Brain microvascular endothelial cell (primary cell): ENCODE data around the gene NOS3.
"Not testable (repeated sequence)": the region's sequence is repeated elsewhere in the genome, so short reads cannot be mapped to it uniquely, and the experiment has no call there.

Experiments used
- DNase-seq: peaks from one replicate; pipeline ENCODE4 v3.0.0-alpha.2; 2020
- H3K27ac ChIP-seq: fragments of 250-450 bp; sonication (Bioruptor Pico); 2 replicates; pipeline ENCODE4 v1.5.1; 2020; ENCODE audit warnings: mild to moderate bottlenecking, moderate library complexity
- H3K27me3 ChIP-seq: fragments of 250-450 bp; sonication (Bioruptor Pico); replicated peaks from 2 replicates; pipeline ENCODE4 v1.5.1; 2020; ENCODE audit warnings: mild to moderate bottlenecking
- H3K36me3 ChIP-seq: fragments of 250-450 bp; sonication (Bioruptor Pico); replicated peaks from 2 replicates; pipeline ENCODE4 v1.5.1; 2020; ENCODE audit warnings: mild to moderate bottlenecking
- H3K4me3 ChIP-seq: 2 replicates; pipeline ENCODE4 v1.5.1; 2011; ENCODE audit warnings: low read depth, mild to moderate bottlenecking, control low read depth, low read length, moderate library complexity
- in situ Hi-C: cut with HindIII; loops from 2 replicates; pipeline ENCODE4 v1.10.0; 2017; ENCODE audit warnings: low sequenced_read_pairs, low pct_ligation_motif_present
- TF ChIP-seq, protein P1 (sequence below): IDR thresholded peaks from 2 replicates; pipeline ENCODE4 v1.5.1; 2011; ENCODE audit warnings: low read depth, mild to moderate bottlenecking, moderate library complexity, low read length, control low read depth, inconsistent platforms; ENCODE audit errors: missing control alignments

The NOS3 gene

GRCh38 chr7:151025924-151026671 is 35.3 kb downstream of the NOS3 start:
- in situ Hi-C loops, result no loop called here
- H3K27me3 ChIP-seq, result no peaks in the 10 kb centered on the region
- no peaks in the 10 kb centered on the region for H3K36me3 ChIP-seq
- TF ChIP-seq, protein P1, sequence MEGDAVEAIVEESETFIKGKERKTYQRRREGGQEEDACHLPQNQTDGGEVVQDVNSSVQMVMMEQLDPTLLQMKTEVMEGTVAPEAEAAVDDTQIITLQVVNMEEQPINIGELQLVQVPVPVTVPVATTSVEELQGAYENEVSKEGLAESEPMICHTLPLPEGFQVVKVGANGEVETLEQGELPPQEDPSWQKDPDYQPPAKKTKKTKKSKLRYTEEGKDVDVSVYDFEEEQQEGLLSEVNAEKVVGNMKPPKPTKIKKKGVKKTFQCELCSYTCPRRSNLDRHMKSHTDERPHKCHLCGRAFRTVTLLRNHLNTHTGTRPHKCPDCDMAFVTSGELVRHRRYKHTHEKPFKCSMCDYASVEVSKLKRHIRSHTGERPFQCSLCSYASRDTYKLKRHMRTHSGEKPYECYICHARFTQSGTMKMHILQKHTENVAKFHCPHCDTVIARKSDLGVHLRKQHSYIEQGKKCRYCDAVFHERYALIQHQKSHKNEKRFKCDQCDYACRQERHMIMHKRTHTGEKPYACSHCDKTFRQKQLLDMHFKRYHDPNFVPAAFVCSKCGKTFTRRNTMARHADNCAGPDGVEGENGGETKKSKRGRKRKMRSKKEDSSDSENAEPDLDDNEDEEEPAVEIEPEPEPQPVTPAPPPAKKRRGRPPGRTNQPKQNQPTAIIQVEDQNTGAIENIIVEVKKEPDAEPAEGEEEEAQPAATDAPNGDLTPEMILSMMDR, result no peak
- H3K27ac ChIP-seq, result no peak overlapping the region
- no peak overlapping the region for H3K4me3 ChIP-seq
- DNase-seq, result no peak

- DNase-seq, in situ Hi-C loops, H3K4me3 ChIP-seq, H3K27ac ChIP-seq, H3K36me3 ChIP-seq, H3K27me3 ChIP-seq: not testable (repeated sequence)
Observed at GRCh38 chr7:151026771-151027727, 36.2 kb downstream of the NOS3 start.

GRCh38 chr7:151027728-151028130 is 36.9 kb downstream of the NOS3 start:
- in situ Hi-C loops, H3K27me3 ChIP-seq, DNase-seq, H3K36me3 ChIP-seq: not testable (repeated sequence)
- Histone ChIP-seq H3K27ac (peak overlapping the region; percentile 72), H3K4me3 (peak overlapping the region; percentile 85)

DNA sequence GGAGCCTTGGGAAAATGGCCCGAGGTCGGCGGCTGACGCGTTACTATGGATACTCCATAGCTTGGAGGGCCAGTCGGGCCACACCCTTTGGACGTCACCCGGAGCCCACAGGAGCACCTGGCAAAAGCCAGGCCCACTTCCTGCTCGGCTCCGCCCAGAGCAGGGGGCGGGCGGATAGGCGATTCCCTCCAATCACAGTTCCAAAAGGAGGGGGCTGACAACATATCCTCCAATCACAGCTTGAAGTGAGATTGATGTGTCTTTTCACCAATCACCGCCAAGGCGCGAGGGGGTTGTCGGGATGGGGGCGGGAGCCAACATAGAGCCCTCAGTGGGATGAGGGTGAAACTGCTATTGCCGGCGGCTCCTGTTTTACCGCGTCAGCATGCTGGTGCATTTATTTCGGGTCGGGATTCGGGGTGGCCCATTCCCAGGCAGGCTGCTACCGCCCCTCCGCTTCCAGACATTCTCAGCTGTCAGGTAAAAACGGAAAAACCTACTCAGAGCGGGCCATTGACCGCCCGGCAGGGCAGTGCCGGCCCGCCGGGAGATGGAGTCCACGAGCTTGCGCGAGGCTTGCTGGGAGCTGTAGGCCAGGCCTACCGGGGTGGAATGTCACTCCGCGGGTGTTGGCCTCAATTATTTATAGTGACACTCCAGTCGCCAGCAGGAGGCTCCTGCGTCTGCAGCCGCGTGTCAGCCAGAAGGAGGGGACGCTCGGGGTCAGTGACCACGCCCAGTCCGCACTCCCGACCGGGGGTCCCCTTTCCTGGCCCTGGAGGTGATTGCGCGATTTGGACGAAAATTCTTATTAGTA is 37.5 kb downstream of the NOS3 start, which contains the start of gene ABCB8:
Gene ABCB8 (plus strand): TSS at position 320 of the 817 bp plus-strand sequence. CDS start 66 bp downstream, at position 386.
- DNase-seq, result peak; percentile 99
- Histone ChIP-seq H3K27ac (peak within 1 kb of the TSS; percentile 72), H3K36me3 (peaks cover 4% of the 10 kb centered on the region), H3K27me3 (no peaks in the 10 kb centered on the region), H3K4me3 (peak within 1 kb of the TSS; percentile 85)
- in situ Hi-C loops, result no loop called here
- TF ChIP-seq, protein P1, result peak; percentile 58

- H3K36me3 ChIP-seq, result peaks cover 8% of the 10 kb centered on the region
- H3K4me3 ChIP-seq, result peak overlapping the region; percentile 85
- DNase-seq, result no peak
- peak overlapping the region; percentile 72 for H3K27ac ChIP-seq
- TF ChIP-seq, protein P1, result no peak
- H3K27me3 ChIP-seq, result no peaks in the 10 kb centered on the region
- in situ Hi-C loops, result no loop called here
Observed at GRCh38 chr7:151028948-151029501, 38.2 kb downstream of the NOS3 start.

- no peaks in the 10 kb centered on the region for H3K27me3 ChIP-seq
- H3K4me3 ChIP-seq, result no peak overlapping the region
- TF ChIP-seq, protein P1, result no peak
- in situ Hi-C loops, result no loop called here
- H3K27ac ChIP-seq, result no peak overlapping the region
- H3K36me3 ChIP-seq, result peaks cover 27% of the 10 kb centered on the region
- no peak for DNase-seq
Observed at GRCh38 chr7:151031011-151031410, 40.2 kb downstream of the NOS3 start.
